ENCODE data around the gene KCNE4. TPM values are rescaled to one million over a fixed set of nuclear protein-coding genes. Genes with fewer than 3 reads are reported as not detected.

The KCNE4 gene
- polyA plus RNA-seq, 4 donors = 0.54 to 2.5 (median 1.5) TPM; not detected in 1

DNA sequence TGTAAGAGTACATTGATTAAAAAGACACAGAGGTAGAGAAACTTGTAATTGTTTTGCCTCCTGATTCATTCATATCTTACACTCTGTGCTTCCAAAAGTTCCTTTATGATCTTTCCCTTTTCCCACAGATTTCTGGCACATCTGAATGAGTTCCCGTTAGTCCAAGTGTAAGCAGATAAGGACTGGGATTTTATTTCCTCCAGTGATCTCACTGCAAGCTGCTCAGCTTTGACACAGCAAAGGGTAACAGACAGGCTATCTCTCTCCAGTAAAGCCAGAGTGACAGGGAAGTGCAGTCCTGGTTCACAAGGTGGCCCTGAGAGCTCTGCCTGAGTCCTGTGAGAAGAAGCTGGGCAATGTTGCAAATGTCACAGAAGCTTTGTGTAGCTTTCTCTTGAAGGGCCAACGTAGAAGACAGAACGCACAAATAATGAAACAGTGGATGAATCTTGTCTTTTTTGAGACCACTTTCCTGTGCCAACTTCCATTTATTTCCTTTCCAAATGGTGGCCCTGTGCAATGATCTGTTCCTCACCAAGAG is 32.5 kb upstream of the KCNE4 start:
- no peaks in the 10 kb centered on the region for H3K27me3 ChIP-seq (ENCODE audit: control insufficient read depth in 3 of 3, insufficient read depth in 3 of 3, low read length in 3 of 3)
- FAIRE-seq (no peak), DNase-seq (peak in 1 of 2 donors; percentile 6)
- WGBS, 3 donors = 58 to 66% (median 65%) methylated on average over 3 of the region's 3 CpGs
- no peak overlapping the region for H3K27ac ChIP-seq (ENCODE audit: low read depth in 1 of 3, low read length in 2 of 3)
- no peak overlapping the region for H3K4me3 ChIP-seq (ENCODE audit: low read depth in 1 of 3, low read length in 3 of 3)
- H3K4me1 ChIP-seq (ENCODE audit: control insufficient read depth in 3 of 3, insufficient read depth in 2 of 3, low read depth in 1 of 3, low read length in 2 of 3) = no peaks in the 10 kb centered on the region
- H3K9me3 ChIP-seq (ENCODE audit: control insufficient read depth in 2 of 2, insufficient read depth in 1 of 2, low read depth in 1 of 2, low read length in 1 of 2) = no peaks in the 10 kb centered on the region
- H3K36me3 ChIP-seq (ENCODE audit: control insufficient read depth in 3 of 3, insufficient read depth in 2 of 3, low read depth in 1 of 3, low read length in 3 of 3) = no peaks in the 10 kb centered on the region

DNA sequence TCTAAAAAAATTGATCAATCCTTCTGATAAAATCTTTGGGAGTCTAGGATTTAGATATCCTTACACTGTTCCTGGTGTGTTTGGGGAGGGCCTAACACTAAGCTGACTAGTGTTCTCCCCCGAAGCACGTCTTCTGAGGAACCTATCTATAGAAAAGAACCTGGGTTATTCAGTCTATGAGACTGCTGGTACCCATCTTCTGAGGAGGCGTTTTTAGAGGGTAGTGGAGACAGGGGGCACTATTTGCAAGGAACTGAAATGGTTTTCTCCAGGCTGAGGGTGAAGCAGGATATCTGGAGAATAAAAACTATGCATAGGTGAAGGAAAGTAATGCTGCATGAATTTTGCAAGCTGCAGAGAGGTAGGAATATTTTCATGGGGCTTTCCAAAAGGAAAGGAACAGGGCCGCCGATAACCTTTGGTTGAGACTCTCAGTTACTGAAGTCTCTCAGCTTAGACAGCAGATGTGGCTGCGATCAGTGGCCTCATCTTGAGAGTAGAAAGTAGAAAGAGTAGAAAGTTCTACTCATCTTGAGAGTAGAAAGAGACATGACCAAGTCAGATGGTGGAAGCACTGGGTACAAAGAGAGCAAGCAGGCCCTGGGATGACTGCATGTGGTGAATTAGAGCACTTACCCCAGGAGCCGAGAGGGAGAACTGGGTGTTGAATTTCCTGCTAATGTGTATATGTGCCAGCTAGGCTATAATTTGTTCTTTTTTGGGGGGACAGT is 31.8 kb upstream of the KCNE4 start:
- FAIRE-seq (no peak), DNase-seq (no peak)
- Histone ChIP-seq H3K9me3 (ENCODE audit: control insufficient read depth in 2 of 2, insufficient read depth in 1 of 2, low read depth in 1 of 2, low read length in 1 of 2) (no peaks in the 10 kb centered on the region), H3K27ac (ENCODE audit: low read depth in 1 of 3, low read length in 2 of 3) (no peak overlapping the region), H3K36me3 (ENCODE audit: control insufficient read depth in 3 of 3, insufficient read depth in 2 of 3, low read depth in 1 of 3, low read length in 3 of 3) (no peaks in the 10 kb centered on the region), H3K4me1 (ENCODE audit: control insufficient read depth in 3 of 3, insufficient read depth in 2 of 3, low read depth in 1 of 3, low read length in 2 of 3) (no peaks in the 10 kb centered on the region), H3K27me3 (ENCODE audit: control insufficient read depth in 3 of 3, insufficient read depth in 3 of 3, low read length in 3 of 3) (no peaks in the 10 kb centered on the region), H3K4me3 (ENCODE audit: low read depth in 1 of 3, low read length in 3 of 3) (no peak overlapping the region)
- 81 to 84% (median 84%) methylated on average over 7 of the region's 7 CpGs for WGBS, 3 donors

DNA sequence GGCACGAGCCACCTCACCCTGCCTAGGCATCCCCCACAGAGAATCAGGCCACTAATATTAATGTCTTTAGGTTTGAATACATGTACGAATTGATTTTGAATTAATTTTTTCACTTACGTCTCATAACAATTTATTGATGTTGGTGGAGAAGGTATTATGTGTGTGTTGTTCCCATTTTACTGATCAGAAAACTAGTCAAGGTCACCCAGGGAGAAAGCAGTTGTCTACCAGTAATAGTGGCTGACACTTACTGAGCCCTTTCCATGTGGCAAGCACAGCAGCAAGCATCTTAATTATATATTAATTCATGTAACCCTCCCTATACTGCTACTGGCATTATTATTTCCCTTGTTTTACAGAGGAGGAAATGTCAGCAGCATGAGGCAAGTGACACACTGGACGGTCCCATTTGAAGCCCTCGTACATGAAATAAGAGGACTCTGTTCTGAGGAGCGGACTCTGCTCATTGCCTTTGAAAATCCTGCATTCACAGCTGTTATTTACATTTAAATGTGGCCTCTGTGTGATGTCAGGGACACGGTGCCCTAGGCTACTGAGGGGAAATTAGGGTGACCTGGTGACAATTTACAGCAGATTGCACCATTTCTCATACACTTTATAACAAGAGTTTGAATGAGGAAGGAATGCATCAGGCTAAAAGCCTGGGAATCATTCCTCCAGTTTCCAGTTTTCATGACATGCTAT is 30.9 kb upstream of the KCNE4 start:
- DNase-seq (no peak), FAIRE-seq (no peak)
- Histone ChIP-seq H3K27me3 (ENCODE audit: control insufficient read depth in 3 of 3, insufficient read depth in 3 of 3, low read length in 3 of 3) (no peaks in the 10 kb centered on the region), H3K9me3 (ENCODE audit: control insufficient read depth in 2 of 2, insufficient read depth in 1 of 2, low read depth in 1 of 2, low read length in 1 of 2) (no peaks in the 10 kb centered on the region), H3K4me3 (ENCODE audit: low read depth in 1 of 3, low read length in 3 of 3) (no peak overlapping the region), H3K4me1 (ENCODE audit: control insufficient read depth in 3 of 3, insufficient read depth in 2 of 3, low read depth in 1 of 3, low read length in 2 of 3) (no peaks in the 10 kb centered on the region), H3K36me3 (ENCODE audit: control insufficient read depth in 3 of 3, insufficient read depth in 2 of 3, low read depth in 1 of 3, low read length in 3 of 3) (no peaks in the 10 kb centered on the region), H3K27ac (ENCODE audit: low read depth in 1 of 3, low read length in 2 of 3) (no peak overlapping the region)
- 69 to 73% (median 69%) methylated on average over 7 of the region's 7 CpGs for WGBS, 3 donors

DNA sequence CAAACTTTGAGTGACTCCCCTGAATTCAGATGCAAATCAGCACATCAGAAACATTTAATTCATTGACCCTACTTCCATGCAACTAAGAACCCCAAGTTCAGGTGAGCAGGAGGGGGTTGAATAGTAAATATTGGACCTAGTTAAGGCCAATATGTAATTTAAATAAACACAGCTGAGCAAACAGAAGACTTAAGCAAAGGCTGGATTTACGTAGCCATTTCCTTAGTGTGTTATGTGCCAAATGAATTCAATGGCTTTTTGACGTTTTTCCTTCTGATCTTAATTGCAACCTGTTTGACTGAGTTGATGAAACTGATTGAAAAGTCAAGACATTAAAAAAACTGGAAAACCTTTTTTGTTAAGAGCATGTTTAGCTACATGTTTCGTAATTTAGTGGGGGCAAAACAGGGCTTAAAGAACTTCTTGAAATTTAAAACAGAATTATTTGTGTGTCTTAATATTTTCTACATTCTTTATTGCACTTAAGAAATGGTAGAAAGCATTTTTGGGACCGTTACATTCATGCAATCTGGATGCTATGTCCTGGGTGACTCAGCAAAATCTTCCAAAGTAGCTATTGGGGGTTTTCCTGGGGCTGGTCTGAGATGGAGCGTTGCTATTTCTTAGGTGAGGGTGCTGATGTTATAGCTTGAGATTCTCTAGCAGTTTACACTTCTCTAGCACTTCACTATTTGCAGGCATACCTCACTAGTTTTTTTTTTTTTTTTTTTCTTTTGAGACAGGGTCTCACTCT is 25.5 kb upstream of the KCNE4 start:
- WGBS, 3 donors = 37 to 52% (median 38%) methylated on average over 5 of the region's 5 CpGs
- Histone ChIP-seq H3K36me3 (ENCODE audit: control insufficient read depth in 3 of 3, insufficient read depth in 2 of 3, low read depth in 1 of 3, low read length in 3 of 3) (no peaks in the 10 kb centered on the region), H3K27me3 (ENCODE audit: control insufficient read depth in 3 of 3, insufficient read depth in 3 of 3, low read length in 3 of 3) (no peaks in the 10 kb centered on the region), H3K4me3 (ENCODE audit: low read depth in 1 of 3, low read length in 3 of 3) (no peak overlapping the region), H3K9me3 (ENCODE audit: control insufficient read depth in 2 of 2, insufficient read depth in 1 of 2, low read depth in 1 of 2, low read length in 1 of 2) (no peaks in the 10 kb centered on the region), H3K27ac (ENCODE audit: low read depth in 1 of 3, low read length in 2 of 3) (no peak overlapping the region), H3K4me1 (ENCODE audit: control insufficient read depth in 3 of 3, insufficient read depth in 2 of 3, low read depth in 1 of 3, low read length in 2 of 3) (no peaks in the 10 kb centered on the region)
- DNase-seq (peak in 1 of 2 donors; percentile 8), FAIRE-seq (no peak)

DNA sequence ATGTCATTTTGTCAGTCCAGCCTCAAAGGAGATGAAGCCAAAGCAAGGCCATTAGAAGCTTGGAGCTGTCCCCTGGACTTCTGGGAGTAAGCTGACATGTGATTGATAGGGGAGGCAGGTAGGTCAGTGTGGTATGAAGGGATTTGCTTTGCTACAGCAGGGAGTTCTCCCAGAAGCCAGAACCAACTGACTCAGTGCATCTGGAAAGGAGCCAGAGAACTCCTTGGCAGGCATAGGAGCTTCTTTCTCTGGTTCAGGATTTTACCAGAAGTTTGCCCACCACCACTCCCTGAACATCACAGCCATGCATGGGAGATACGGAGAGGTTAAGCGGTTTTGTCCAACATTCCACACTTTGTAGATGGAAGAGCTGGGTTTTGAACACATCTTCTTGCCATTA is 24.5 kb upstream of the KCNE4 start:
- DNase-seq (no peak), FAIRE-seq (no peak)
- Histone ChIP-seq H3K4me1 (ENCODE audit: control insufficient read depth in 3 of 3, insufficient read depth in 2 of 3, low read depth in 1 of 3, low read length in 2 of 3) (no peaks in the 10 kb centered on the region), H3K36me3 (ENCODE audit: control insufficient read depth in 3 of 3, insufficient read depth in 2 of 3, low read depth in 1 of 3, low read length in 3 of 3) (no peaks in the 10 kb centered on the region), H3K9me3 (ENCODE audit: control insufficient read depth in 2 of 2, insufficient read depth in 1 of 2, low read depth in 1 of 2, low read length in 1 of 2) (no peaks in the 10 kb centered on the region), H3K4me3 (ENCODE audit: low read depth in 1 of 3, low read length in 3 of 3) (no peak overlapping the region), H3K27me3 (ENCODE audit: control insufficient read depth in 3 of 3, insufficient read depth in 3 of 3, low read length in 3 of 3) (no peaks in the 10 kb centered on the region), H3K27ac (ENCODE audit: low read depth in 1 of 3, low read length in 2 of 3) (no peak overlapping the region)
- 93 to 100% (median 100%) methylated on average over 2 of the region's 2 CpGs for WGBS, 3 donors

DNA sequence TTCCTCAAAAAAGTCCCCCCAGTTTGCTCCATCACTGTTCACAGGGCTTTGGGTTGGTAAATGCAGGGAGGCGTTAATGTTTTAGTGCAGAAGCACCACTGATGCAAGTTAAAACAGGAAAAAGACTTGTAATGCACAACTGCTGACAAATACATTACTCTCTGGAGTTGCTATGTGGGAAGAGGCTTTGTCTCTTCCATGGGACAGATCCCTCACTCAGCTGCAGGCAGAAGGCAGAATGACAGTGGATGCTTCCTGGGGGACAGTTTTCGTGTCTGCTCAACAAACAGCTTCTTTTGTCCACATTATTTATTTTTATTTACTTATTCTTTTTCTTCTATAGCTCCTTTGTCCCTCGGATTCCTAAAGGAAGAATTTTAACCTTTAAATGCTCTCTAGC is 22.7 kb upstream of the KCNE4 start:
- H3K36me3 ChIP-seq (ENCODE audit: control insufficient read depth in 3 of 3, insufficient read depth in 2 of 3, low read depth in 1 of 3, low read length in 3 of 3) = no peaks in the 10 kb centered on the region
- no peak overlapping the region for H3K27ac ChIP-seq (ENCODE audit: low read depth in 1 of 3, low read length in 2 of 3)
- no peak for FAIRE-seq
- H3K27me3 ChIP-seq (ENCODE audit: control insufficient read depth in 3 of 3, insufficient read depth in 3 of 3, low read length in 3 of 3) = no peaks in the 10 kb centered on the region
- DNase-seq = no peak
- no peak overlapping the region for H3K4me3 ChIP-seq (ENCODE audit: low read depth in 1 of 3, low read length in 3 of 3)
- H3K4me1 ChIP-seq (ENCODE audit: control insufficient read depth in 3 of 3, insufficient read depth in 2 of 3, low read depth in 1 of 3, low read length in 2 of 3) = no peaks in the 10 kb centered on the region
- no peaks in the 10 kb centered on the region for H3K9me3 ChIP-seq (ENCODE audit: control insufficient read depth in 2 of 2, insufficient read depth in 1 of 2, low read depth in 1 of 2, low read length in 1 of 2)
- whole genome bisulfite sequencing, 3 donors = 63 to 71% (median 68%) methylated on average over 3 of the region's 3 CpGs

DNA sequence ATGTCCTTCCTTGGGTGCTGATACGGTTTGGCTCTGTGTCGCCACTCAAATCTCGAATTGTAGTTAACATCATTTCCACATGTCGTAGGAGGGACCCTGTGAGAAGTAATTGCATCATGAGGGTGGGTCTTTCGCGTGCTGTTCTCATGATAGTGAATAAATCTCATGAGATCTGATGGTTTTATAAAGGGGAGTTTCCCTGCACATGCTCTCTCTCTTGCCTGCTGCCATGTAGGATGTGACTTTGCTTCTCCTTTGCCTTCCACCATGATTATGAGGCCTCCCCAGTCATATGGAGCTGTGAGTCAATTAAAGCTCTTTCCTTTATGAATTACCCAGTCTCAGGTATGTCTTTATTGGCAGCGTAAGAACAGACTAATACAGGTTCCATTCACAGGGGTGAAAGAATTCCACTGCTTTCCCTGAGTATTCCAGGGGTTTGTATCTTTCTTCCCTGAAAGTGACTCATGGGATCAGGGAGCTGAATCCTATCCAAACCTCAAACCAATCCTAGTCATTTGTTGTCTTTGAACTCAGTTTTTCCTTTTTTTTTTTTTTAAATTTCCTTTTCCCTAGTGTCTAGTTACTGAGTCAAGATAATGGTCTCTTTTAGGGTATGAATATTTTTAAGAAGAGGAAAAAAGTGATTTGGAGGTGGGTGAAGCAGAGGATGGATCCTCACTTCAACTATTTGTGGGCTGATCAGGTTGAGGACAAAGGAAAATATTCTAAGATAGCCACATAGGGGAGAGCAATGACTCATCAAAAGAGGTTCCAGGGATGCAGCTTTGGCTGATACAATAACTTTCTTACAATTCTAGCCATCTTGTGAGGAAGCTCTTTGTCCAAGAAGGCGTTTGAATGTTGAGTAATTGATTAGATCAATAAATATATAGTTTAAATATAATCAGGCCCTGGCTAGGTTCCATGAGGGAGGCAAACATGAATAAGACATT is 19.5 kb upstream of the KCNE4 start:
- H3K27me3 ChIP-seq (ENCODE audit: control insufficient read depth in 3 of 3, insufficient read depth in 3 of 3, low read length in 3 of 3) = no peaks in the 10 kb centered on the region
- DNase-seq = no peak
- H3K4me1 ChIP-seq (ENCODE audit: control insufficient read depth in 3 of 3, insufficient read depth in 2 of 3, low read depth in 1 of 3, low read length in 2 of 3) = no peaks in the 10 kb centered on the region
- no peak overlapping the region for H3K4me3 ChIP-seq (ENCODE audit: low read depth in 1 of 3, low read length in 3 of 3)
- H3K27ac ChIP-seq (ENCODE audit: low read depth in 1 of 3, low read length in 2 of 3) = no peak overlapping the region
- FAIRE-seq = no peak
- H3K36me3 ChIP-seq (ENCODE audit: control insufficient read depth in 3 of 3, insufficient read depth in 2 of 3, low read depth in 1 of 3, low read length in 3 of 3) = no peaks in the 10 kb centered on the region
- H3K9me3 ChIP-seq (ENCODE audit: control insufficient read depth in 2 of 2, insufficient read depth in 1 of 2, low read depth in 1 of 2, low read length in 1 of 2) = no peaks in the 10 kb centered on the region
- 76 to 84% (median 77%) methylated on average over 8 of the region's 8 CpGs for WGBS, 3 donors

Data from small intestine (tissue), 7 donors.